Tibial nerve (tissue), 4 donors: Measurements from ENCODE around the gene GTPBP4. TPM values are rescaled to one million over a fixed set of nuclear protein-coding genes. Genes with fewer than 3 reads are reported as not detected.

Experiments
- DNase-seq, 2 donors: peaks; one replicate each; pipeline ENCODE4 v3.0.0-alpha.2; 2019; ENCODE audit warnings: low spot score in 2 of 2
- H3K27ac ChIP-seq, 4 donors: fragments of 200-600 bp; sonication (generic) in 3 of 4; one replicate each; pipeline ENCODE4 v1.5.1; 2017 to 2019; ENCODE audit warnings: mild to moderate bottlenecking in 1 of 4
- H3K27me3 ChIP-seq, 2 donors: fragments of 200-600 bp; sonication (generic) in 1 of 2; one replicate each; pipeline versions ENCODE4 v1.5.1 to v1.6.0; 2017 to 2019
- H3K36me3 ChIP-seq, 3 donors: fragments of 200-600 bp; sonication (generic); one replicate each; pipeline ENCODE4 v1.5.1; 2018 to 2019
- H3K4me1 ChIP-seq, 4 donors: fragments of 200-600 bp; sonication (generic) in 3 of 4; one replicate each; pipeline ENCODE4 v1.5.1; 2017 to 2019
- H3K4me3 ChIP-seq, 4 donors: fragments of 200-600 bp; sonication (generic) in 3 of 4; one replicate each; pipeline ENCODE4 v1.5.1; 2017 to 2019; ENCODE audit warnings: mild to moderate bottlenecking in 1 of 4, moderate library complexity in 1 of 4
- H3K9me3 ChIP-seq, 4 donors: fragments of 200-600 bp; sonication (generic) in 3 of 4; one replicate each; pipeline ENCODE4 v1.5.1; 2017 to 2019
- CTCF ChIP-seq, 5 experiments: fragments of 200-600 bp in 3 of 5; fragments of 450-650 bp in 2 of 5; sonication (generic) in 3 of 5; IDR thresholded peaks; one replicate each; pipeline ENCODE4 v1.5.1; 2016 to 2019; ENCODE audit warnings: antibody characterized with exemption in 5 of 5, mild to moderate bottlenecking in 3 of 5, moderate library complexity in 2 of 5
- EP300 ChIP-seq, 2 donors: sonication (generic); formaldehyde crosslinking; IDR thresholded peaks; one replicate each; pipeline ENCODE4 v1.6.1; 2017; ENCODE audit warnings: antibody characterized with exemption in 2 of 2, mild to moderate bottlenecking in 1 of 2
- POLR2A ChIP-seq, 2 donors: fragments of 450-650 bp; IDR thresholded peaks; one replicate each; pipeline ENCODE4 v1.6.1; 2017; ENCODE audit warnings: antibody characterized with exemption in 2 of 2, mild to moderate bottlenecking in 2 of 2, moderate library complexity in 2 of 2
- WGBS, 2 donors: methylation state at CpG; one replicate each; pipeline ENCODE4 v1.1.5; 2018; 5-methylcytosine and 5-hydroxymethylcytosine counted together
- total RNA-seq, 4 donors: library from RNA; depleted of rRNA; stranded (reverse); fragments of >200 nt; gene quantifications; one replicate each; pipeline ENCODE4 v1.1.0, GENCODE V29; 2016

The GTPBP4 gene
- total RNA-seq, 4 donors from 2014 or later = 19.0 to 45.0 (median 33.9) TPM

- 75 to 94% methylated on average over 5 to 18 of the region's 20 CpGs for WGBS, 2 donors
- Histone ChIP-seq H3K27me3 (no peaks in the 10 kb centered on the region), H3K9me3 (peaks cover 0 to 26% (median 0%) of the 10 kb centered on the region in 4 donors), H3K4me1 (no peaks in the 10 kb centered on the region), H3K36me3 (no peaks in the 10 kb centered on the region), H3K4me3 (no peak overlapping the region), H3K27ac (no peak overlapping the region)
- TF ChIP-seq CTCF (IDR thresholded peaks at IDR 0.05) = no peak
- TF ChIP-seq EP300 (IDR thresholded peaks at IDR 0.05) = no peak
- no peak for TF ChIP-seq POLR2A (IDR thresholded peaks at IDR 0.05)
- DNase-seq = no peak
These were observed 23.2 kb upstream of the GTPBP4 start for GRCh38 chr10:964988-965417.

- DNase-seq = no peak
- TF ChIP-seq EP300 (IDR thresholded peaks at IDR 0.05) = no peak
- TF ChIP-seq POLR2A (IDR thresholded peaks at IDR 0.05) = no peak
- TF ChIP-seq CTCF (IDR thresholded peaks at IDR 0.05) = no peak
- Histone ChIP-seq H3K36me3 (no peaks in the 10 kb centered on the region), H3K27ac (no peak overlapping the region), H3K4me3 (no peak overlapping the region), H3K27me3 (no peaks in the 10 kb centered on the region), H3K4me1 (peaks cover 0 to 7% (median 0%) of the 10 kb centered on the region in 4 donors), H3K9me3 (peaks cover 0 to 26% (median 0%) of the 10 kb centered on the region in 4 donors)
- 79 to 84% methylated on average over 20 of the region's 20 CpGs for WGBS, 2 donors
These were observed 21.6 kb upstream of the GTPBP4 start for GRCh38 chr10:966466-967235.

GRCh38 chr10:968546-969199 lies 19.6 kb upstream of the GTPBP4 start:
- Histone ChIP-seq H3K4me1 (peaks cover 0 to 7% (median 0%) of the 10 kb centered on the region in 4 donors), H3K36me3 (no peaks in the 10 kb centered on the region), H3K9me3 (peaks cover 0 to 32% (median 0%) of the 10 kb centered on the region in 4 donors), H3K27me3 (no peaks in the 10 kb centered on the region), H3K4me3 (no peak overlapping the region), H3K27ac (no peak overlapping the region)
- TF ChIP-seq POLR2A (IDR thresholded peaks at IDR 0.05) (no peak), EP300 (IDR thresholded peaks at IDR 0.05) (no peak), CTCF (IDR thresholded peaks at IDR 0.05) (no peak)
- DNase-seq = no peak
- WGBS, 2 donors = 80 to 82% methylated on average over 17 of the region's 17 CpGs

GRCh38 chr10:969473-970150 lies 18.6 kb upstream of the GTPBP4 start:
- no peaks in the 10 kb centered on the region for H3K27me3 ChIP-seq
- TF ChIP-seq EP300 (IDR thresholded peaks at IDR 0.05) = no peak
- no peak for TF ChIP-seq POLR2A (IDR thresholded peaks at IDR 0.05)
- no peak for TF ChIP-seq CTCF (IDR thresholded peaks at IDR 0.05)
- no peak overlapping the region for H3K27ac ChIP-seq
- no peak for DNase-seq
- H3K4me3 ChIP-seq = no peak overlapping the region
- 62 to 73% methylated on average over 15 of the region's 15 CpGs for WGBS, 2 donors
- H3K9me3 ChIP-seq = peaks cover 0 to 32% (median 0%) of the 10 kb centered on the region in 4 donors
- no peaks in the 10 kb centered on the region for H3K36me3 ChIP-seq
- peaks cover 0 to 7% (median 0%) of the 10 kb centered on the region in 4 donors for H3K4me1 ChIP-seq
